Dendritic cell treated with granulocyte-macrophage colony-stimulating factor and Interleukin-4, amounts not matched to agents 40 ng/mL and 50 ng/mL, for 4 days (primary cell): ENCODE results near the gene MAX.
A peak's percentile ranks its signal among the peaks of the same experiment; 100 is the strongest.

Experiments
- H3K27ac Mint-ChIP-seq: one replicate; pipeline ENCODE4 v1.8.0; 2022; ENCODE audit warnings: mild to moderate bottlenecking, mixed read lengths
- H3K27me3 Mint-ChIP-seq: one replicate; pipeline ENCODE4 v1.8.0; 2022; ENCODE audit warnings: mild to moderate bottlenecking, mixed read lengths
- H3K36me3 Mint-ChIP-seq: one replicate; pipeline ENCODE4 v1.8.0; 2022; ENCODE audit warnings: low read depth, mixed read lengths
- H3K4me1 Mint-ChIP-seq: one replicate; pipeline ENCODE4 v1.8.0; 2022; ENCODE audit warnings: low read depth, mixed read lengths
- H3K4me3 Mint-ChIP-seq: one replicate; pipeline ENCODE4 v1.8.0; 2022; ENCODE audit warnings: mild to moderate bottlenecking, moderate library complexity, mixed read lengths
- H3K9me3 Mint-ChIP-seq: one replicate; pipeline ENCODE4 v1.8.0; 2022; ENCODE audit warnings: mixed read lengths
- intact Hi-C: fragments of 100-400 bp; cut with micrococcal nuclease; formaldehyde crosslinking; loops from one replicate; pipeline ENCODE4 v1.15.0; 2022

The MAX gene

GRCh38 chr14:65117769-65118745 lies 15.7 kb upstream of the MAX start:
- no peaks in the 10 kb centered on the region for H3K27me3 Mint-ChIP-seq
- intact Hi-C loops, result no loop called here
- H3K27ac Mint-ChIP-seq, result no peak overlapping the region
- peaks cover 6% of the 10 kb centered on the region for H3K4me1 Mint-ChIP-seq
- peaks cover 9% of the 10 kb centered on the region for H3K9me3 Mint-ChIP-seq
- no peak overlapping the region for H3K4me3 Mint-ChIP-seq
- H3K36me3 Mint-ChIP-seq, result no peaks in the 10 kb centered on the region

DNA sequence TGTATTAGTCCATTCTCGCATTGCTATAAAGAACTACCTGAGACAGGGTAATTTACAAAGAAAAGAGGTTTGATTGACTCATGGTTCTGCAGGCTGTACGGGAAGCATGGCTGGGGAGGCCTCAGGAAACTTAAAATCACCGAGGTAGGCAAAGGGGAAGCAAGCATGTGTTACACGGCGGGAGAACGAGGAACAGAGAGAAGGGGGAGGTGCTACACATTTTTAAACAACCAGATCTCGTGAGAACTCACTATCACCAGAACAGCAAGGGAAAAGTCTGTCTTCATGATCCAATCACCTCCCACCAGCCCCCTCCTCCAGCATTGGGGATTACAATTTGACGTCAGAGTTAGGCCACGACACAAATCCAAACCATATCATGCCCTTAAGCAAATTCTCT lies 13.3 kb upstream of the MAX start:
- Mint-ChIP-seq H3K9me3 (peaks cover 9% of the 10 kb centered on the region), H3K27ac (no peak overlapping the region), H3K4me1 (peaks cover 6% of the 10 kb centered on the region), H3K4me3 (no peak overlapping the region), H3K27me3 (no peaks in the 10 kb centered on the region), H3K36me3 (no peaks in the 10 kb centered on the region)
- intact Hi-C loops, result no loop called here

DNA sequence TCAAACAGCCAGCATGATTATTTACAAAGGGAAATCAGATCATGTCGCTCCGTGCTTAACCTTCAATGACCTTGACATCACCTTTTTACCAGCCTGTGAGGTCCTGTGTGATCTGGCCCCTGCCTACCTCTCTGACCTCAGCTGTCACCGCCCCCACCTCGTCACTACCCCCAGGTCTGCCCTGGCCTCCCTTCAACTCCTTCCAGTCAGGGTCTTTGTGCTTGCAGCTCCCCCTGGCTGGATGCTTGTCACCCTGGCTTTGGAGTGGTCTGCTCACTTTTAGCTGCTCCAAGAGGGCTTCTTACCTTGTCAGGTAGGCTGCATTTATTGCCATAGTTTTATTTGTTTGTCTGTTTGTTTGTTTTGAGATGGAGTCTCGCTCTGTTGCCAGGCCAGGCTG lies 8.2 kb upstream of the MAX start:
- Mint-ChIP-seq H3K27me3 (no peaks in the 10 kb centered on the region), H3K4me1 (peaks cover 3% of the 10 kb centered on the region), H3K27ac (no peak overlapping the region), H3K9me3 (peaks cover 4% of the 10 kb centered on the region), H3K36me3 (no peaks in the 10 kb centered on the region), H3K4me3 (no peak overlapping the region)
- intact Hi-C loops, result no loop called here

GRCh38 chr14:65109357-65109756 lies 7.0 kb upstream of the MAX start:
- no peaks in the 10 kb centered on the region for H3K36me3 Mint-ChIP-seq
- intact Hi-C loops, result no loop called here
- H3K27me3 Mint-ChIP-seq, result no peaks in the 10 kb centered on the region
- no peaks in the 10 kb centered on the region for H3K9me3 Mint-ChIP-seq
- H3K27ac Mint-ChIP-seq, result no peak overlapping the region
- no peaks in the 10 kb centered on the region for H3K4me1 Mint-ChIP-seq
- no peak overlapping the region for H3K4me3 Mint-ChIP-seq

DNA sequence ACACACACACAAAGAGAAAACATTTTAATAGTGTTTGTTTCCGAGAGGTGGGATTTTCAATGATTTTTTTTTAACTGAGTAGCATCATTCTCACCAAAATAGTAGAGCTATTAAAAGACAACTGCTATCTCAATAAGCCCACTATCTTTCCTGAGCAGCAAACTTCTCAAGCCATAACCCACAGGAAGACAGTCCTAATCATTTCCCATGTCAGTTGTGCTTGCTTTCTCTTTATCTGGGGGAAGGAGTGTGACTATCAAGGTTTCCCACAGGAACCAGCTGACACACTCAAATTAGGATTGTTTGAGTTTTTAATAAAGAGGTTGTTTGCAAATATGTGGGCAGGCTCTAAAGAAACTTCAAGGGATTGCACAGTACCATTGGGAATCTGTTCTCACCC lies 4.9 kb upstream of the MAX start:
- H3K4me1 Mint-ChIP-seq, result peaks cover 5% of the 10 kb centered on the region
- H3K4me3 Mint-ChIP-seq, result no peak overlapping the region
- intact Hi-C loops, result no loop called here
- no peaks in the 10 kb centered on the region for H3K9me3 Mint-ChIP-seq
- H3K27me3 Mint-ChIP-seq, result no peaks in the 10 kb centered on the region
- H3K36me3 Mint-ChIP-seq, result peaks cover 10% of the 10 kb centered on the region
- no peak overlapping the region for H3K27ac Mint-ChIP-seq

GRCh38 chr14:65106736-65107135 lies 4.4 kb upstream of the MAX start:
- H3K27me3 Mint-ChIP-seq, result no peaks in the 10 kb centered on the region
- H3K36me3 Mint-ChIP-seq, result peaks cover 14% of the 10 kb centered on the region
- intact Hi-C loops, result no loop called here
- H3K4me3 Mint-ChIP-seq, result no peak overlapping the region
- H3K27ac Mint-ChIP-seq, result no peak overlapping the region
- H3K9me3 Mint-ChIP-seq, result no peaks in the 10 kb centered on the region
- peaks cover 5% of the 10 kb centered on the region for H3K4me1 Mint-ChIP-seq

DNA sequence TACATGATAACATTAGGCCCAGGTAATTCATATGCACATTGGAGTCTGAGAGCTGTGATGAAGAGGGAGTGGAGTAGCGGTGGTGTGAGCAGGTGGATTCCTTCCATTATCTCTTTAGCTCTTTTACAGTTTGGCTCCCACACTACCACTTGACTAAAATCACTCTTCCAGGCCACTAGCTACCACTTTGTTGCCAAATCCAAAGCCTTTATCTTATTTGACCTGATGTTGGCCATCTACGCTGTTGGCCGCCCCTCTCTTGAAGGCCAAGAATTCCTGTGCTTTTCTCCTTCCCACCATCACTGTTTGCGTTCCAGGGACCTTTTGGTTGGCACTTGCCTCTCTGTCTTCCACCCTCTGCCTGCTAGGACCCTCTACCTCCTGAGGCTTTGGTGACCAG lies 4.0 kb upstream of the MAX start:
- H3K4me3 Mint-ChIP-seq, result no peak overlapping the region
- intact Hi-C loops, result no loop called here
- no peaks in the 10 kb centered on the region for H3K9me3 Mint-ChIP-seq
- H3K27me3 Mint-ChIP-seq, result no peaks in the 10 kb centered on the region
- H3K36me3 Mint-ChIP-seq, result peaks cover 17% of the 10 kb centered on the region
- no peak overlapping the region for H3K27ac Mint-ChIP-seq
- H3K4me1 Mint-ChIP-seq, result peaks cover 7% of the 10 kb centered on the region

DNA sequence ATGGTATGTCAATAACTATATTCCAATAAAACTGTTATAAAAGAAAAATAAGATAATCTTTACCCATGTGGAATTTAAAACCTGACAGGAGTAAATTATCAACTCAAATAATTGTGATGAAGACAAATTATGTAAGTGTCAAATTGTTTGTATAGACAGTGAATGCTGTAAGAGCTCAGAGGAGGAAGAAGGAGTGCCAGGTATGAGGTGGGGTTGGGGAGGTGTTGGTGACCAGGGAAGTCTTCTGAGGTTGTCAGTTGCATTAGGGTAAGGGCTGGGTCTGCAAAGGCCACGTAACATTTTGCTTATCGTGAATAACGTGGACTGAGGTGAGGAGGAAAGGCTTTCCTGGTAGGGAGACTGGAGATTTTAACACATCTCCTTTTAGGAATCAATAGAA lies 2.5 kb upstream of the MAX start:
- Mint-ChIP-seq H3K4me3 (no peak overlapping the region), H3K4me1 (peaks cover 18% of the 10 kb centered on the region), H3K27ac (no peak overlapping the region), H3K36me3 (peaks cover 32% of the 10 kb centered on the region), H3K27me3 (no peaks in the 10 kb centered on the region), H3K9me3 (no peaks in the 10 kb centered on the region)
- intact Hi-C loops, result no loop called here

DNA sequence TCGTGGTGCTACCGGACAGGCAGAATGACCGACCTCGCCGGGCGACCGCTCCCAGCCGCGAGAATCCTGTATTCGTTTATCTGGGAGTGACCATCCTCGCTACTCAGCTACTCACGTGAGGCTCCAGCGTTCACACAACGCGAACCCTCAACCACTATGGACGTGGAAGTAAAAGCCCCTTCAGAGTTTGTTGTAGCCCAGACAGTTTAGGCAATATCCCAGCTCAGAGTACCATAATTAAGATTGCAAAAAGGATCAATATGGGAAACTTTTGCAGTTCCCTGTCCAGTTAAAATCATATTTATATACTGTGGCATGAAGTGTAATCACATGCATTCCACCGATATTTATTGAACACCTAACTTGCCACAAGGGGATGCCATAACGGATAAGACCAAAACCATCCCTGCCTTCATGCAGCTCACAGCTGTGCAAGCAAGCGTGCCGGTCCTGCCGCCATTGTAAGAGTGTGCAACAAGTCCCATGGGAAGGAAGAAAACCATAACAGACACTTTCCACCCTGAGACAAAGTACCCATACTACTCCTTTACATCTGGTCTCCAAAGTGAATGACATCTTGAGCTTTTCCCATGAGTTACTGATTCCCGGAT lies 938 bp upstream of the MAX start:
- no peaks in the 10 kb centered on the region for H3K9me3 Mint-ChIP-seq
- peaks cover 39% of the 10 kb centered on the region for H3K36me3 Mint-ChIP-seq
- H3K4me3 Mint-ChIP-seq, result peak overlapping the region; percentile 80
- H3K27me3 Mint-ChIP-seq, result no peaks in the 10 kb centered on the region
- peak overlapping the region; percentile 81 for H3K27ac Mint-ChIP-seq
- H3K4me1 Mint-ChIP-seq, result peaks cover 18% of the 10 kb centered on the region
- intact Hi-C loops, result loop anchor here (2.0 kb wide), 2 partner anchors 54 to 188 kb away; partner anchors contain the start of gene CHURC1

- no peaks in the 10 kb centered on the region for H3K27me3 Mint-ChIP-seq
- H3K4me1 Mint-ChIP-seq, result peaks cover 22% of the 10 kb centered on the region
- H3K27ac Mint-ChIP-seq, result peak overlapping the region; percentile 81
- H3K36me3 Mint-ChIP-seq, result peaks cover 51% of the 10 kb centered on the region
- H3K4me3 Mint-ChIP-seq, result peak overlapping the region; percentile 80
- intact Hi-C loops, result loop anchor here (1.0 to 2.0 kb wide), 4 partner anchors 55 to 187 kb away; partner anchors contain the start of gene CHURC1
- H3K9me3 Mint-ChIP-seq, result no peaks in the 10 kb centered on the region
These were observed 481 bp downstream of the MAX start for GRCh38 chr14:65101631-65102440.

- Mint-ChIP-seq H3K27ac (peak overlapping the region; percentile 81), H3K4me1 (peaks cover 30% of the 10 kb centered on the region), H3K27me3 (no peaks in the 10 kb centered on the region), H3K4me3 (peak overlapping the region; percentile 80), H3K9me3 (no peaks in the 10 kb centered on the region), H3K36me3 (peaks cover 59% of the 10 kb centered on the region)
- intact Hi-C loops, result loop anchor here (1.0 kb wide), 1 partner anchor 57 kb away; no protein-coding TSS in a partner anchor
These were observed 1.3 kb downstream of the MAX start for GRCh38 chr14:65100922-65101541.

- H3K9me3 Mint-ChIP-seq, result no peaks in the 10 kb centered on the region
- H3K27ac Mint-ChIP-seq, result peak overlapping the region; percentile 27
- H3K27me3 Mint-ChIP-seq, result no peaks in the 10 kb centered on the region
- intact Hi-C loops, result no loop called here
- H3K4me3 Mint-ChIP-seq, result peak overlapping the region; percentile 41
- H3K36me3 Mint-ChIP-seq, result peaks cover 83% of the 10 kb centered on the region
- peaks cover 39% of the 10 kb centered on the region for H3K4me1 Mint-ChIP-seq
These were observed 3.7 kb downstream of the MAX start for GRCh38 chr14:65098586-65098985.

DNA sequence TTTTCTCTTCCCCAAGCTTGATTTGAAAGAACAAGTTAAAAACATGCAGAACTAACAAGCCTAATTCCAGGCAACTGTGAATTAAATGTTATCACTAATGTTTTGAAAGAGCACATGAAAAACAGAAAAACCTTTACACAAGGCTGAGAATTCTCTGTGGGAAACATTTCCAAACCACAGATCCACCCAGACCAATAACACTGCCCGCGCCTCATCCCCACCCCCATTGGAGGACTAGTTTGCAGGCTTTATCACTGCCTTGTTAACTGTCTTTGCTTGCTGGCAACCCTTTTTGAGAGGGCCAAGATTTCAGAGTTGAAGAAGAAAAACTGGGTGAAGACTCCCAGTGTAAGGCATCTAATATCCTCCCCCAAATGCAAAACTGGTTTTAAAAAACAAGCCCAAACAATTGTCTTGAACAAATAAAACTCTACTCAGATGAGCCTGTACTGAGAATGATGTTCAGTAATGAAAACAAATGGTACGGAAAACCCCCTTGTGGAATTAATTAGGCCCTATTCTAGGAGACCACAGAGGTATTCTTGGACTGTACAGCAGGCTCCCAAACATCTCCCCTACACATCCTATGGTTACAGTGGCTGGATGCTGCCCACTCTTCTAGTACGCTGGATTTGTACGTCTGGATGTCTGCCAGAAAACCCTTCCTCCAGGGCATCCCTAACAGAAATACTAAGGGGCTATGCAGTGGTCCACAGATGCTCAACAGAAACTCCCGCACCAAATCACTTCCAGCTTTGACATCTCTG lies 5.8 kb downstream of the MAX start:
- intact Hi-C loops, result no loop called here
- Mint-ChIP-seq H3K4me3 (no peak overlapping the region), H3K27ac (peak overlapping the region; percentile 17)

More for the DNA sequence above, 5.8 kb downstream of the MAX start:
- H3K27me3 Mint-ChIP-seq, result no peaks in the 10 kb centered on the region
- H3K36me3 Mint-ChIP-seq, result peaks cover 88% of the 10 kb centered on the region
- H3K4me1 Mint-ChIP-seq, result peaks cover 35% of the 10 kb centered on the region
- H3K9me3 Mint-ChIP-seq, result no peaks in the 10 kb centered on the region
